Omental fat pad (tissue), 4 donors: ENCODE measurements around the gene PDE11A. TPM values are rescaled to one million over a fixed set of nuclear protein-coding genes. Genes with fewer than 3 reads are reported as not detected.

Source experiments
- ATAC-seq: fragments of 150-250 bp; one replicate; pipeline ENCODE4 v1.9.1; 2016; ENCODE audit warnings: mild to moderate bottlenecking, moderate library complexity; ENCODE audit not compliant: low FRiP score
- DNase-seq: peaks from one replicate; pipeline ENCODE4 v3.0.0-alpha.2; 2019; ENCODE audit warnings: low spot score
- CTCF ChIP-seq, 3 donors: fragments of 450-650 bp; IDR thresholded peaks; one replicate each; pipeline ENCODE4 v1.5.1; 2016 to 2017; ENCODE audit warnings: antibody characterized with exemption in 3 of 3, mild to moderate bottlenecking in 3 of 3, moderate library complexity in 2 of 3
- total RNA-seq, 4 donors: library from RNA; depleted of rRNA; stranded (reverse); fragments of >200 nt; gene quantifications; one replicate each; pipeline ENCODE4 v1.1.0, GENCODE V29; 2016

The PDE11A gene
- total RNA-seq, 4 donors from 2014 or later, result 0.16 to 0.65 TPM; not detected in 2

- ATAC-seq (no peak), DNase-seq (no peak)
- no peak for TF ChIP-seq CTCF (IDR thresholded peaks at IDR 0.05)
Observed at GRCh38 chr2:177733322-177733855, 339.2 kb downstream of the PDE11A start.

- TF ChIP-seq CTCF (IDR thresholded peaks at IDR 0.05), result no peak
- no peak for DNase-seq
- no peak for ATAC-seq
Observed at GRCh38 chr2:177731384-177731783, 341.2 kb downstream of the PDE11A start.

GRCh38 chr2:177730792-177731191 lies 341.8 kb downstream of the PDE11A start:
- no peak for TF ChIP-seq CTCF (IDR thresholded peaks at IDR 0.05)
- ATAC-seq, result no peak
- DNase-seq, result no peak

- ATAC-seq (no peak), DNase-seq (no peak)
- TF ChIP-seq CTCF (IDR thresholded peaks at IDR 0.05), result no peak
Observed at GRCh38 chr2:177730363-177730762, 342.2 kb downstream of the PDE11A start.

GRCh38 chr2:177728920-177729319 lies 343.7 kb downstream of the PDE11A start:
- no peak for ATAC-seq
- no peak for DNase-seq

GRCh38 chr2:177728399-177728765 lies 344.2 kb downstream of the PDE11A start:
- no peak for DNase-seq
- no peak for TF ChIP-seq CTCF (IDR thresholded peaks at IDR 0.05)
- ATAC-seq, result no peak

More at GRCh38 chr2:177728920-177729319, 343.7 kb downstream of the PDE11A start:
- TF ChIP-seq CTCF (IDR thresholded peaks at IDR 0.05), result no peak

GRCh38 chr2:177727577-177728398 lies 344.8 kb downstream of the PDE11A start:
- TF ChIP-seq CTCF (IDR thresholded peaks at IDR 0.05), result no peak
- no peak for ATAC-seq
- DNase-seq, result no peak
